Measurements from ENCODE around the gene PAXX.
"Not testable (repeated sequence)": the region's sequence is repeated elsewhere in the genome, so short reads cannot be mapped to it uniquely, and the experiment has no call there.

Gene PAXX

DNA sequence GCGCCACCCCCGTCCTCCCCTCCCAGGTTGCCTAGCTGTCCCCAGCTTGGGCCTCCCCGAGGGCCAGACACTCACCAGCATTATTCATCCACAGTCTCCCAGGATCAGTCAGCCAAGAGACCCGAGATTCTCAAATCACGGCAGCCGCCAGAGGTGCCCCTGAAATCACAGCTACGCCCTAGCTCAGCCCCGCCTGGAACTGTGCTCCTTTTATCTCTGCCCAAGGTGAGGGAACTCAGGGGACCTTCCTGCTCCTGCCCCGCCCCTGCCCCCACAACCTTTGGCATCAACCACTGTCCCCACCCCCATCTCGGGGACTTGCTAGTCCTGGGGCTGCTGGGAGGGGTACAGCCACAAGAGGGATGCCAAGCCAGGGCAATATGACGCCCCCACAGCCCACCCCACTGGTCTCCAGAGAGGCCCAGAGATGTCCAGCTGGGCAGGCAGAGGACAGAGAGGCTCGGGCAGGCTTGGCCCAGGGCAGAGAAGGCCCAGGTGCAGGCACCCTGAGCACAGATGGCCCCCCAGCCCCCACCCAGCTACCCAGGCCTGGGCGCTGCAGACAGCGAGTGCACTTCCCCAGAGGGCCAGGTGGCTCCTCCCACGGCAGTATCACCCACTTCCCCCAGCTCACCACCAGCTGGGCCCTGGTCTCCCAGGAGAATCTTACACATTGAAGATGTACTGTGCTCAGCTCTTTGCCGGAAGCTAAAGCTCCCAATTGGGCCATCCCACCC lies 39.9 kb downstream of the PAXX start, which contains the start of gene FUT7:
TSS of gene FUT7 (minus strand) at position 185 of the 737 bp plus-strand sequence. CDS start at position 88, 97 bp downstream.
- H3K27me3 ChIP-seq (ENCODE audit: control insufficient read depth in 1 of 2, insufficient read depth in 2 of 2, low read length in 2 of 2), result no peaks in the 10 kb centered on the region
- H3K9ac ChIP-seq (ENCODE audit: low read depth in 1 of 2, low read length in 2 of 2), result no peak within 1 kb of the TSS
- peaks cover 36 to 59% of the 10 kb centered on the region in 2 donors for H3K4me1 ChIP-seq (ENCODE audit: control insufficient read depth in 1 of 2, insufficient read depth in 2 of 2, low read length in 2 of 2)
- H3K4me3 ChIP-seq (ENCODE audit: low read depth in 1 of 2, low read length in 2 of 2), result no peak within 1 kb of the TSS
- H3K36me3 ChIP-seq (ENCODE audit: control insufficient read depth in 1 of 2, insufficient read depth in 2 of 2, low read length in 2 of 2), result no peaks in the 10 kb centered on the region
- H3K9me3 ChIP-seq (ENCODE audit: control insufficient read depth in 1 of 2, low read length in 2 of 2), result no peaks in the 10 kb centered on the region
- no peak within 1 kb of the TSS for H3K27ac ChIP-seq (ENCODE audit: low read depth, low read length)

GRCh38 chr9:137032858-137033257 lies 40.6 kb downstream of the PAXX start:
- no peaks in the 10 kb centered on the region for H3K9me3 ChIP-seq (ENCODE audit: control insufficient read depth in 1 of 2, low read length in 2 of 2)
- no peak overlapping the region for H3K9ac ChIP-seq (ENCODE audit: low read depth in 1 of 2, low read length in 2 of 2)
- peaks cover 31 to 53% of the 10 kb centered on the region in 2 donors for H3K4me1 ChIP-seq (ENCODE audit: control insufficient read depth in 1 of 2, insufficient read depth in 2 of 2, low read length in 2 of 2)
- no peaks in the 10 kb centered on the region for H3K27me3 ChIP-seq (ENCODE audit: control insufficient read depth in 1 of 2, insufficient read depth in 2 of 2, low read length in 2 of 2)
- no peak overlapping the region for H3K4me3 ChIP-seq (ENCODE audit: low read depth in 1 of 2, low read length in 2 of 2)
- H3K36me3 ChIP-seq (ENCODE audit: control insufficient read depth in 1 of 2, insufficient read depth in 2 of 2, low read length in 2 of 2), result no peaks in the 10 kb centered on the region
- H3K27ac ChIP-seq (ENCODE audit: low read depth, low read length), result no peak overlapping the region

- not testable (repeated sequence) for H3K27ac ChIP-seq (ENCODE audit: low read depth, low read length); H3K9ac ChIP-seq (ENCODE audit: low read depth in 1 of 2, low read length in 2 of 2); H3K9me3 ChIP-seq (ENCODE audit: control insufficient read depth in 1 of 2, low read length in 2 of 2); H3K4me3 ChIP-seq (ENCODE audit: low read depth in 1 of 2, low read length in 2 of 2); H3K27me3 ChIP-seq (ENCODE audit: control insufficient read depth in 1 of 2, insufficient read depth in 2 of 2, low read length in 2 of 2); H3K36me3 ChIP-seq (ENCODE audit: control insufficient read depth in 1 of 2, insufficient read depth in 2 of 2, low read length in 2 of 2)
- peaks cover 31 to 52% of the 10 kb centered on the region in 2 donors for H3K4me1 ChIP-seq (ENCODE audit: control insufficient read depth in 1 of 2, insufficient read depth in 2 of 2, low read length in 2 of 2)
Measured at GRCh38 chr9:137033481-137033880, 41.3 kb downstream of the PAXX start.

DNA sequence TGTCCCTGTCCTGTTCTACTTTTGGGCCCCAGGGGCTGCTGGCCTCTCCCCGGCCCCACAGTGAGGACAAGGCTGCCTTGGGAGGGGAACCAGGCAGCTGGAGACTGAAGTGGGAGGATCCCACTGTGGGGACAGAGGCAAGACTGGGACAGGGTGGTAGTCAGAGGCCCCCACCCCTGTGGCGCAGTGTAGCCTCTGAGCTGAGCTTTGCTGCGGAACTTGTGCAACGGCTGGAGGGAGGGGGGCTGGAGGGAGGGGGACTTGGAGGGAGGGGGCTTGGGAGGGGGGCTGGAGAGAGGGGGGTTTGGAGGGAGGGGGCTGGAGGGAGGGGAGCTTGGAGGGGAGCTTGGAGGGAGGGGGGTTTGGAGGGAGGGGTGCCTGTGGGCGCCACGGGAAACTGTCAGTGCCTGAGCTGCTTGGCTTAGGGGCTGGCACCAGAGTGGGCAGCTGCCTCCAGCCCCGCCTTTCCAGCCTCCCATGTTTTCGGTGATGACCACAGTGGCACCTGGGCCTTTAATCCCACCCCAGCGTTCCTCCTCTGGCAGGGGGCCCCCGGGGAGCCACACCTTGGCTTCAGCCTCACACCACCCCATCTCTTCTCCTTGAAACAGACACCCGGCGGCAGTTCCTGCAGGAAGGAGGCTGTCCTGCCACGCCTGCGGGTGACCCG lies 42.0 kb downstream of the PAXX start:
- no peak overlapping the region for H3K4me3 ChIP-seq (ENCODE audit: low read depth in 1 of 2, low read length in 2 of 2)
- H3K9ac ChIP-seq (ENCODE audit: low read depth in 1 of 2, low read length in 2 of 2), result no peak overlapping the region
- H3K27ac ChIP-seq (ENCODE audit: low read depth, low read length), result no peak overlapping the region

GRCh38 chr9:137034709-137035506 lies 42.7 kb downstream of the PAXX start:
- Histone ChIP-seq H3K9ac (ENCODE audit: low read depth in 1 of 2, low read length in 2 of 2) (no peak overlapping the region), H3K27ac (ENCODE audit: low read depth, low read length) (no peak overlapping the region), H3K4me1 (ENCODE audit: control insufficient read depth in 1 of 2, insufficient read depth in 2 of 2, low read length in 2 of 2) (peaks cover 31 to 38% of the 10 kb centered on the region in 2 donors), H3K36me3 (ENCODE audit: control insufficient read depth in 1 of 2, insufficient read depth in 2 of 2, low read length in 2 of 2) (no peaks in the 10 kb centered on the region), H3K27me3 (ENCODE audit: control insufficient read depth in 1 of 2, insufficient read depth in 2 of 2, low read length in 2 of 2) (no peaks in the 10 kb centered on the region), H3K4me3 (ENCODE audit: low read depth in 1 of 2, low read length in 2 of 2) (no peak overlapping the region), H3K9me3 (ENCODE audit: control insufficient read depth in 1 of 2, low read length in 2 of 2) (no peaks in the 10 kb centered on the region)

More for the DNA sequence above, 42.0 kb downstream of the PAXX start:
- no peaks in the 10 kb centered on the region for H3K9me3 ChIP-seq (ENCODE audit: control insufficient read depth in 1 of 2, low read length in 2 of 2)
- no peaks in the 10 kb centered on the region for H3K27me3 ChIP-seq (ENCODE audit: control insufficient read depth in 1 of 2, insufficient read depth in 2 of 2, low read length in 2 of 2)
- H3K4me1 ChIP-seq (ENCODE audit: control insufficient read depth in 1 of 2, insufficient read depth in 2 of 2, low read length in 2 of 2), result peaks cover 31 to 45% of the 10 kb centered on the region in 2 donors
- H3K36me3 ChIP-seq (ENCODE audit: control insufficient read depth in 1 of 2, insufficient read depth in 2 of 2, low read length in 2 of 2), result no peaks in the 10 kb centered on the region

DNA sequence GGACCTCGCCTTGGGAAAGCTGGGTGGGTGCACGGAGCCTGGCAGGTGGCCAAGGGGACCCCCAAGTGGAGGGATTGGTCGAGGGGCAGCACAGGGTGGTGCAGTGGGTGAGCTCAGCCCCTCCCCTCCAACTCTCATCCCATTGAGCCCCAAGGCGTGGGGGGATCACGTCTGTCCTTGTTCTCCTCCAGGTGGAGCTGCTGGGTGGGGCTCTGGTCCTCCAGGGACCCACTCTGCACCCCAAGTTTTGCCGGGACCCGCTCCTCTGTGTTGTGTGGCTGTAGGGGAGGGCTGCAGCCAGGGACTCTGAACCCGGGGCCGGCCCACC lies 43.2 kb downstream of the PAXX start:
- H3K4me3 ChIP-seq (ENCODE audit: low read depth in 1 of 2, low read length in 2 of 2), result no peak overlapping the region
- H3K27me3 ChIP-seq (ENCODE audit: control insufficient read depth in 1 of 2, insufficient read depth in 2 of 2, low read length in 2 of 2), result no peaks in the 10 kb centered on the region
- peaks cover 28 to 32% of the 10 kb centered on the region in 2 donors for H3K4me1 ChIP-seq (ENCODE audit: control insufficient read depth in 1 of 2, insufficient read depth in 2 of 2, low read length in 2 of 2)
- H3K27ac ChIP-seq (ENCODE audit: low read depth, low read length), result no peak overlapping the region
- H3K9ac ChIP-seq (ENCODE audit: low read depth in 1 of 2, low read length in 2 of 2), result no peak overlapping the region
- no peaks in the 10 kb centered on the region for H3K9me3 ChIP-seq (ENCODE audit: control insufficient read depth in 1 of 2, low read length in 2 of 2)
- no peaks in the 10 kb centered on the region for H3K36me3 ChIP-seq (ENCODE audit: control insufficient read depth in 1 of 2, insufficient read depth in 2 of 2, low read length in 2 of 2)

GRCh38 chr9:137035937-137036336 lies 43.7 kb downstream of the PAXX start:
- Histone ChIP-seq H3K36me3 (ENCODE audit: control insufficient read depth in 1 of 2, insufficient read depth in 2 of 2, low read length in 2 of 2) (no peaks in the 10 kb centered on the region), H3K27me3 (ENCODE audit: control insufficient read depth in 1 of 2, insufficient read depth in 2 of 2, low read length in 2 of 2) (no peaks in the 10 kb centered on the region), H3K27ac (ENCODE audit: low read depth, low read length) (no peak overlapping the region), H3K4me3 (ENCODE audit: low read depth in 1 of 2, low read length in 2 of 2) (no peak overlapping the region), H3K4me1 (ENCODE audit: control insufficient read depth in 1 of 2, insufficient read depth in 2 of 2, low read length in 2 of 2) (peaks cover 23 to 27% of the 10 kb centered on the region in 2 donors), H3K9me3 (ENCODE audit: control insufficient read depth in 1 of 2, low read length in 2 of 2) (no peaks in the 10 kb centered on the region), H3K9ac (ENCODE audit: low read depth in 1 of 2, low read length in 2 of 2) (no peak overlapping the region)

DNA sequence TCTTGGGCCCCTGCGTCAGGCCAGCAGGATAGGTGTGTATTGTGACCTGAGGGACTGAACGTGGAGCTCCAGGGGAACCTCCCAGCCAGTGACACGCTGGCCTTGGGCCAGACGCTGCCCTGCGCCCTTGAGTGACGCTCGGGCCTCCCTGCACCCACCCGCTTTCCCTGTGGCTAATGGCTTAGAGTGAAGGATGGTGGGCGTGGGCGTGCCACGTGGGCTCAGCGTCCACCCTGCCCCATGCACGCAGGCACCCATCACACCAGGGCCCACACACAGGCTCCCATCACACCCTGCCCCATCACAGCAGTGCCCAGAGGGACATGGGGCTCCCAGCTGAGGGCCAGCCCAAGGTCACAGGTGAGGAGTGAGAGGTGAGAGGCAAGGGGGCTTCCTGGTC lies 44.8 kb downstream of the PAXX start:
- no peak overlapping the region for H3K9ac ChIP-seq (ENCODE audit: low read depth in 1 of 2, low read length in 2 of 2)
- H3K27me3 ChIP-seq (ENCODE audit: control insufficient read depth in 1 of 2, insufficient read depth in 2 of 2, low read length in 2 of 2), result no peaks in the 10 kb centered on the region
- no peaks in the 10 kb centered on the region for H3K9me3 ChIP-seq (ENCODE audit: control insufficient read depth in 1 of 2, low read length in 2 of 2)
- H3K4me1 ChIP-seq (ENCODE audit: control insufficient read depth in 1 of 2, insufficient read depth in 2 of 2, low read length in 2 of 2), result peaks cover 14 to 16% of the 10 kb centered on the region in 2 donors
- H3K27ac ChIP-seq (ENCODE audit: low read depth, low read length), result no peak overlapping the region
- no peaks in the 10 kb centered on the region for H3K36me3 ChIP-seq (ENCODE audit: control insufficient read depth in 1 of 2, insufficient read depth in 2 of 2, low read length in 2 of 2)
- no peak overlapping the region for H3K4me3 ChIP-seq (ENCODE audit: low read depth in 1 of 2, low read length in 2 of 2)

- Histone ChIP-seq H3K27ac (ENCODE audit: low read depth, low read length) (no peak overlapping the region), H3K4me3 (ENCODE audit: low read depth in 1 of 2, low read length in 2 of 2) (no peak overlapping the region), H3K27me3 (ENCODE audit: control insufficient read depth in 1 of 2, insufficient read depth in 2 of 2, low read length in 2 of 2) (no peaks in the 10 kb centered on the region), H3K9me3 (ENCODE audit: control insufficient read depth in 1 of 2, low read length in 2 of 2) (no peaks in the 10 kb centered on the region), H3K36me3 (ENCODE audit: control insufficient read depth in 1 of 2, insufficient read depth in 2 of 2, low read length in 2 of 2) (no peaks in the 10 kb centered on the region), H3K9ac (ENCODE audit: low read depth in 1 of 2, low read length in 2 of 2) (no peak overlapping the region), H3K4me1 (ENCODE audit: control insufficient read depth in 1 of 2, insufficient read depth in 2 of 2, low read length in 2 of 2) (peaks cover 11 to 12% of the 10 kb centered on the region in 2 donors)
Measured at GRCh38 chr9:137037483-137037882, 45.3 kb downstream of the PAXX start.

DNA sequence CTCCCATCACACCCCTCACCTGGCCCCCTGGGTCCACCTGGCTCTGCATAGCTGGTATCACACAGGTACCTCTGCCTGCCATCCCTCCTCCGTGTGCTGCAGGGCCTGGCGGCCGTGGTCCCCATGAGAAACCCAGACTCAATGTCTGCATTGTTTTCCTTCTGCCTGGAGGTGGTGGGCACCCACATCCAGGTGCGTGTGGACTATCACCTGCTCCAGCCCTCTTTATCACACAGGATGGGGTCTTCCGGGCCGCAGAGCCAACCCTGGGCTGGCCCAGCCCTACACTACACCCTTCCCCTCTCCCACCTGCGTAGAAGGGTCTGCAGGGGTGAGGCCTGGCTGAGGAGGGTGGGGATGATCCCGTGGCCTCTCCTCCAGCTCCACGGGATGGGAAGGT lies 46.7 kb downstream of the PAXX start:
- H3K4me3 ChIP-seq (ENCODE audit: low read depth in 1 of 2, low read length in 2 of 2), result no peak overlapping the region
- H3K9me3 ChIP-seq (ENCODE audit: control insufficient read depth in 1 of 2, low read length in 2 of 2), result no peaks in the 10 kb centered on the region
- H3K4me1 ChIP-seq (ENCODE audit: control insufficient read depth in 1 of 2, insufficient read depth in 2 of 2, low read length in 2 of 2), result peaks cover 22 to 23% of the 10 kb centered on the region in 2 donors
- no peak overlapping the region for H3K9ac ChIP-seq (ENCODE audit: low read depth in 1 of 2, low read length in 2 of 2)
- peaks cover 0 to 3% of the 10 kb centered on the region in 2 donors for H3K27me3 ChIP-seq (ENCODE audit: control insufficient read depth in 1 of 2, insufficient read depth in 2 of 2, low read length in 2 of 2)
- no peak overlapping the region for H3K27ac ChIP-seq (ENCODE audit: low read depth, low read length)
- H3K36me3 ChIP-seq (ENCODE audit: control insufficient read depth in 1 of 2, insufficient read depth in 2 of 2, low read length in 2 of 2), result no peaks in the 10 kb centered on the region
